ENCODE data around the gene KCNAB1.
"Not testable (repeated sequence)": the region's sequence is repeated elsewhere in the genome, so short reads cannot be mapped to it uniquely, and the experiment has no call there.

GRCh38 chr3:156072950-156073657 lies 47.3 kb upstream of the KCNAB1 start:
- not testable (repeated sequence) for TF ChIP-seq CTCF (IDR thresholded peaks at IDR 0.05; ENCODE audit: low read length); EZH2 (IDR thresholded peaks at IDR 0.05; ENCODE audit: borderline replicate concordance, low read length)
